GM21381 (cell line): Measurements from ENCODE around the gene ZNF532.
"Not testable (repeated sequence)": the region's sequence is repeated elsewhere in the genome, so short reads cannot be mapped to it uniquely, and the experiment has no call there.

Source experiments
- ATAC-seq: cut with Tn5 transposase; IDR thresholded peaks from one replicate; pipeline ENCODE4 v1.9.1; 2021; ENCODE audit warnings: mild to moderate bottlenecking, moderate library complexity; ENCODE audit not compliant: unreplicated experiment

ZNF532 gene, protein sequence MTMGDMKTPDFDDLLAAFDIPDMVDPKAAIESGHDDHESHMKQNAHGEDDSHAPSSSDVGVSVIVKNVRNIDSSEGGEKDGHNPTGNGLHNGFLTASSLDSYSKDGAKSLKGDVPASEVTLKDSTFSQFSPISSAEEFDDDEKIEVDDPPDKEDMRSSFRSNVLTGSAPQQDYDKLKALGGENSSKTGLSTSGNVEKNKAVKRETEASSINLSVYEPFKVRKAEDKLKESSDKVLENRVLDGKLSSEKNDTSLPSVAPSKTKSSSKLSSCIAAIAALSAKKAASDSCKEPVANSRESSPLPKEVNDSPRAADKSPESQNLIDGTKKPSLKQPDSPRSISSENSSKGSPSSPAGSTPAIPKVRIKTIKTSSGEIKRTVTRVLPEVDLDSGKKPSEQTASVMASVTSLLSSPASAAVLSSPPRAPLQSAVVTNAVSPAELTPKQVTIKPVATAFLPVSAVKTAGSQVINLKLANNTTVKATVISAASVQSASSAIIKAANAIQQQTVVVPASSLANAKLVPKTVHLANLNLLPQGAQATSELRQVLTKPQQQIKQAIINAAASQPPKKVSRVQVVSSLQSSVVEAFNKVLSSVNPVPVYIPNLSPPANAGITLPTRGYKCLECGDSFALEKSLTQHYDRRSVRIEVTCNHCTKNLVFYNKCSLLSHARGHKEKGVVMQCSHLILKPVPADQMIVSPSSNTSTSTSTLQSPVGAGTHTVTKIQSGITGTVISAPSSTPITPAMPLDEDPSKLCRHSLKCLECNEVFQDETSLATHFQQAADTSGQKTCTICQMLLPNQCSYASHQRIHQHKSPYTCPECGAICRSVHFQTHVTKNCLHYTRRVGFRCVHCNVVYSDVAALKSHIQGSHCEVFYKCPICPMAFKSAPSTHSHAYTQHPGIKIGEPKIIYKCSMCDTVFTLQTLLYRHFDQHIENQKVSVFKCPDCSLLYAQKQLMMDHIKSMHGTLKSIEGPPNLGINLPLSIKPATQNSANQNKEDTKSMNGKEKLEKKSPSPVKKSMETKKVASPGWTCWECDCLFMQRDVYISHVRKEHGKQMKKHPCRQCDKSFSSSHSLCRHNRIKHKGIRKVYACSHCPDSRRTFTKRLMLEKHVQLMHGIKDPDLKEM (N-terminal part only)

DNA sequence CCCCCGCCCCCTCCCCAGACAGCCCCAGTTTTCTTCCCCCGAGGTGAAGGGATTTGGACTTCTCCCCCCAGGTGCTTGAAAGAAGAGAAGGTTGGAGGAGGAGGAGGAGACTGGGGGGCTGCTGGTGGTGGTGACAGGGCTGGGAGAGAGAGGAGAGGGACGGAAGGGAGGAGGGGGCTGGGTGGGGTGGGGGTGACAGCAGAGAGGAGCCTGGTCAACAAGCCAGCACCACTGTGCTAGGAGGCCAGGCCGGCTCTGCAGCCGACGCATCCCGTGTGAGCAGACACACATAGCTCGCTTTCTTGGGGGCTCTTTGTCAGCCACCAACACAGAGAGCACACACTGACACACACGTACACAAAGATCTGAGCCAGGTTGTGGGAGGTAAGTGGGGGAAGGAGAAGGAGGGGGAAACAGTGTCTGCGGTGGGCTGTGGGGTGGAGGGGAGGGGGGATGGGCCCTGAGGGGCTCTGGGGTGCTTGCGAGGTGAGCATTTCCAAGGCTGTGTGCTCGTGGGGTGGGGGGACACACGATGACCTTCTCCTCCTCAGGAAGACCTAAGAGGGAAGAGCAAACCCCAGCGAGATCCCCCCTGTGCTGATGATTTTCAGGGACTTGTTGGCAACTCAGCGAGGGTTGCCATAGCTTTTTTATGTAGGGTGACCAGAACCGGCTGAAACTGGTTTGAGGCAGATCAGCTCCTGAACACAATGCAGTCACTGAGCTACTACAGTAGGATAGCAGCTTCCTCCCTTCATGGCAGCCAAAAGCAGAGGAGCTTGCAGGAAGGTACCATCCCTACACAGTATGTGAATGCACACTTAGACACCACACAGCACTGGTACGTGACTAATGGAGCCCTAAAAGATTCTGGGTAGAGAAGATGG is at the start of gene ZNF532:
TSS of gene ZNF532 (plus strand) at position 732 of the 887 bp plus-strand sequence. CDS start 53,411 bp downstream, outside the sequence.
- ATAC-seq = no peak

DNA sequence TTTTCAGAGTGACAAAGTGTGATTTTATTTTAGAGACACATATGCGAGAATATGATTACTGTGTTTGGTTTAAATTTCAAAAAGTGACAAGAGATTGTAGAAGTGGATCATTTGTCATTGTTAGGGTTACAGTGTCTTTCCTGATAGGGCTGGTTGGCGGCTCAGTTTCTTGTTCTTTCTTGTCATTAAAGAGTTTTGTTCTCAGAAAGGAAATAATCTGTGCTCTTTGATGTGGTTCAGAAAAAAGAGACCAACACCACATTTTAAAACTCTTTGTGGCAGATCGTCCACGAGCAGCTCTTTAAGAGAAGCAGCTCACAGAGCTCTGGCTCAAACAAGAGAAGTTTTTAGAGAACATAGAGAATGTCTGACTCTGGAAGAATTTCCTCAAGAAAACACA is 45.6 kb upstream of the ZNF532 start:
- ATAC-seq = no peak

DNA sequence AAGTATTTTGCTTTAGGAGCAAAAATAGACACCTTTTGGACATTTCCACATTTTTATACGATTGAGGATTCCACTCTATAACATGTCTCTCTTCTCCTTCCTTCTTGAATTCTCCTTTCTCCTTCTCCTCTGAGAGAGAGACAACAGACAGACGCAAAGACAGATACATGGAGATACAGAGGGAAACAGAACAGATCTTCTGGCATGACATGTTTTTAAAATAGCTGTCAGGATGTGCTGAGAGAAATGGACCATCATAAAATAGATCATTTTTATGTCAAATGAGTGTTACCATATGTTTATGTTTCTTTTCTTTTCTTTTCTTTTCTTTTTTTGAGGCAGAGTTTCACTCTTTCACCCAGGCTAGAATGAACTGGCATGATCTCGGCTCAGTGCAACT is 44.4 kb upstream of the ZNF532 start:
- no peak for ATAC-seq

DNA sequence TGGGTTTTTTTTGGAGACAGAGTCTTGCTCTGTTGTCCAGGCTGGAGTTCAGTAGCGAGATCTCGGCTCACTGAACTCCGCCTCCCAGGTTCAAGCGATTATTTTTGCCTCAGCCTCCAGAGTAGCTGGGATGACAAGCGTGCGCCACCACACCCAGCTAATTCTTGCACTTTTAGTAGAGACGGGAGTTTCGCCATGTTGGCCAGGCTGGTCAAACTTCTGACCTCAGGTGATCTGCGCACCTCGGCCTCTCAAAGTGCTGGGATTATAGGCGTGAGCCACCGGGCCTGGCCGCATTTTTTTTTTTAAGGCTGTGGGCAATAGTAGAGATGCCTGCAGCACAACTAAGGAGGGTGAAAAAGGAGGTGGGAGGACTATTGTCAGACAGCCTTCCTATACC is 41.7 kb upstream of the ZNF532 start:
- no peak for ATAC-seq

DNA sequence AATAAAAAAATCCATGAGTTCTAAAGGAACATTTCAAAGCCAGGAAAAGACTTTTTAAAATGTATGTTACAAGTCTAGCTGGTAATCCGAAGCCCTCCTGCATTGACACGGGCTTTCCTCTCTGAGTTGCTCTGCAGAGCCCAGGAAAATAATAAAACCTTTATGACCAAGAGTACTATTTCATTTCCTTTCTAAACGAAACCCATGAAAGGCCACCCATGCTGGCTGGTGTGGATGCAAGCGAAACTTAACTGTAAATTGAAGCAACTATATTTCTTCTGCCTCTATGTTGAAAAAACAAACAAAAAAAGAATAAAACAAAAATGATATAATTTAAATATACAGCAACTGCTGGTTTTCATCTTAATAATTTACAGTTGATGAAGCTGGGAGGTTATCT is 41.3 kb upstream of the ZNF532 start:
- no peak for ATAC-seq

DNA sequence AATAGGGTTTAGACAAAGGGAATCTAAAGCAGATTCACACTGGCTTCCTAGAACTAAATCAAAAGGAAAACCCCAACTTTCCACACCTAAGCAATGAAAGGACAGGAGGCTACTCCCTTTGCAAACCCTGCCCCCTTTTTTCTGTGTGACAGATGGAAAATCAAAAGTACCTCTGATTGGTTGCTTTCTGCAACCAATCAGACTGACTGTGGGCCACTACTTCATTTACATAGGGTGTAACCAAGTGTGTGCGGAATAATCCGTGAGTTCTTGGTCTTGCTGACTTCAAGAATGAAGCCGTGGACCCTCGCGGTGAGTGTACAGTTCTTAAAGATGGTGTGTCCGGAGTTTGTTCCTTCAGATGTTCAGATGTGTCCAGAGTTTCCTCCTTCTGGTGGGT is 37.8 kb upstream of the ZNF532 start:
- ATAC-seq = not testable (repeated sequence)

DNA sequence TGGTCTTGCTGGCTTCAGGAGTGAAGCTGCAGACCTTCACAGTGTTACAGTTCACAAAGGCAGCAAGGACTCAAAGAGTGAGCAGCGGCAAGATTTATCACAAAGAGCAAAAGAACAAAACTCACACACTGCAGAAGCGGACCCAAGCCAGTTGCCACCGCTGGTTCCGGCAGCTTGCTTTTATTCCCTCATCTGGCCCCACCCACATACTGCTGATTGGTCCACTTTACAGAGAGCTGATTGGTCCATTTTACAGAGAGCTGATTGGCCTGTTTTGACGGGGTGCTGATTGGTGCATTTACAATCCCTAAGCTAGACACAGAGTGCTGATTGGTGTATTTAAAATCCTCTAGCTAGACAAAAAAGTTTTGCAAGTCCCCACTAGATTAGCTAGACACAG is 37.2 kb upstream of the ZNF532 start:
- no peak for ATAC-seq

DNA sequence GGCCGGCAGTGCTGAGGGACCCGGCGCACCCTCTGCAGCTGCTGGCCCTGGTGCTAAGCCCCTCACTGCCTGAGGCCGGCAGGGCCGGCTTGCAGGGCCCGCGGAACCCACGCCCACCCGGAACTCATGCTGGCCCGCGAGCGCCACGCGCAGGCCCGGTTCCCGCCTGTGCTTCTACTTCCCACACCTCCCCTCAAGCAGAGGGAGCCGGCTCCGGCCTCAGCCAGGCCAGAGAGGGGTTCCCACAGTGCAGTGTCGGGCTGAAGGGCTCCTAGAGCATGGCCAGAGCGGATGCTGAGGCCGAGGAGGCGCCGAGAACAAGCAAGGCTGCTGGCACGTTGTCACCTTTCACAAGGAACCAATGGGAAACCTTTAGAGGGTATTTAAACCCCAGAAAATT is 36.8 kb upstream of the ZNF532 start:
- no peak for ATAC-seq

DNA sequence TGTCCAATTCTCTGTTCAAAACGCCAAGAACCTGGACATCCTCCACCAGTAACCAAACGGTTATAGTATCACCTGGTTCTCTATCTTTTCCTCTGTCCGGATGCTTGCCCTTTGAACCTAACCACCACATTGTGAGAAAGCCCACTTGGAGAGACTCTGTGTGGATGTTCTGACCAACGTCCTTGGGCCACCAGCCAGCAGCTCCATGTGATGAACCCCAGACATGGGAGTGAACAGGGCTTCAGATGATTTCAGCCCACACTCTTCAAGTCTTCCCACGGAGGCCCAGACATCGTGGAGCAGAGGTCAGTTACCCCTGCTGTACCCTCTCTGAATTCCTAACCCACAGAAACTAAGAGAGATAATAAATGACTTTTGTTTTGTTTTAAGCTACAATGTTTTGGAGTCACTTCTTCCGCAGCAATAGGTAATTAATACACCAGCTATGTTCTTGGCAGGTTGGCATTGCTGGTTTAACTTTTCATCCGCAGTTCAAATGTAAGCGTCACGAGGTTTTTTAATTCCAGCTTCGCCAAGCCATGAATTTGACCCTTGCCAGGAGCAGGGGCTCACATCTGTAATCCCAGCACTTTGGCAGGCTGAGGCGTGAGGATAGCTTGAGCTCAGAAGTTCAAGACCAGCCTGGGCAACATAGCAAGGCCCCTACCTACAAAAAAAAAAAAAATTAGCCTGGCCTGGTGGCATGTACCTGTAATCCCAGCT is 36.1 kb upstream of the ZNF532 start:
- no peak for ATAC-seq

DNA sequence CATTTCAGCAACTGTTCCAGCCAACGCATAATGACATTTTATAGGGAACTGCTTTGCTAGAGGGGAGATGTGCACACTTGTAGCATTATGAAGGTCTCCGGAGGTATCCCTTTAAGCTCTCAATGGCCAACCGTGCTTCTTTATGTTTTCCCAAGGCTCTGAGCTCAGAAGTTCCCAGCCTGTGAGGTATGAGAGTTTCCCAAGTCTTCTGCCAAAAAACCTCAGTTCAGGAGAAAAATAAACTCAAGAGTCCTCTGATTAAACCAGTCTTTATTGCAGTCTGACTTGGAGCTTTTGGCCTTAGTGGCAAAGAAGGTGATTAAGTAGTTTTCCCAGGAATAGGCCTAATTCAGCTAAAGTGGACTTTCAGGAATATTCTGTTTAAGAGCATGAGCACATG is 35.4 kb upstream of the ZNF532 start:
- no peak for ATAC-seq

DNA sequence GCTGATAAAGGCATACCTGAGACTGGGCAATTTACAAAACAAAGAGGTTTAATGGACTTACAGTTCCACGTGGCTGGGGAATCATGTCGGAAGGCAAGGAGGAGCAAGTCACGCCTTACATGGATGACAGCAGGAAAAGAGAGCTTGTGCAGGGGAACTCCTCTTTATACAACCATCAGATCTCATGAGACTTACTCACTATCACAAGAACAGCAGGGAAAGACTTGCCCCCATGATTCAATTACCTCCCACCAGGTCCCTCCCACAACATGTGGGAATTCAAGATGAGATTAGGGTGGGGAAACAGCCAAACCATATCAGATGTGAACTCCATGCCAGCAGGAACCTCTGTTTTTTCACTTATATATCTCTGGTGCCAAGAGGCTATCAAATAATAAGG is 34.8 kb upstream of the ZNF532 start:
- ATAC-seq = not testable (repeated sequence)

DNA sequence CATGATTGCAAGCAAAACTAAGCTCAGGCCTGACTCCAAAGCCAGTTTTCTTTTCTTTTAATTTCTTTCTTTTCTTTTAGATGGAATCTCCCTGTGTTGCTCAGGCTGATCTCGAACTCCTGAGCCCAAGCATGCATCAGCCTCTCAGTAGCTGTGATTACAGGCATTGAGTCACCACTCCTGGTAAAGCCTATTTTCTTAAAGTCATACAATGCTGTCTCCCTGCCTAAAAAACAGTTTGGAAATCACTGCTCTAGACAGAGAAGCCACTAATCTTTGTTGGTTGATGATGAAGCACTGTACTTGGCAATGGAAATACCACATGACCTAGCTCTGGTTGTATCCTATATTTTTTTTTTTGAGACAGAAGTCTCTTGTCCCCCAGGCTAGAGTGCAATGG is 33.1 kb upstream of the ZNF532 start:
- ATAC-seq = no peak

DNA sequence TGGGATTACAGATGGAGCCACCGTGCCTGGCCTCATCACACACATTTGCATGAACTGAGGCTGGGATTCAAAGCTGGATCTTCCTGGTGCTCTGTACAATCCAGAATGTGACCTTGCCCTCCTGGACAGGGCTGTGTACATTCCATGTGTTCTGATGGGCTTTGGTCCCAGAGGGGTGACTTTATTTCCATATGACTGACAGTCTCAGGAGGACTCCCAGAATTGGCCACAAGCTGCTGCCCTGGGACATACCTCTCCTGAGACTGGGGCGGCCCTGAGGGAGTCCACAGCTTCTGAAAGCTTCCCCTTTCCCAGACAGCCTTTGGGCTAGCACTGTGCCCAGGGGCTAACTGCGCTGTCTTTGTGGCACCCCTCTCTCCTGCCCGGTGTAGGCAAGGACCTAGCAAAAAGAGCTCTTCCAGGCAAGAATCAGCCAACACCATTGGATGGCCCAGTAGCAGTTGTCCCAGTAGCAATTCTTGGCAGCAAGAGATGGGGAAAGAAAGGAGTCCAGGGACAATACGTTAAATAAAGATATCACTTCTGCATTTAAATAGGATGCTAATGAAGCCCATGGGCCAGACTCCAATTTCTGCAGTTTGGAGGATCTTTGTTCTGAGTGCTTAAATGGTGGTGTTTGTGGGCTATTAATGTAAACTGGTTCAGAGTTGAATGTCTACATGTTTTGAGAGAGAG is 26.4 kb upstream of the ZNF532 start:
- no peak for ATAC-seq

DNA sequence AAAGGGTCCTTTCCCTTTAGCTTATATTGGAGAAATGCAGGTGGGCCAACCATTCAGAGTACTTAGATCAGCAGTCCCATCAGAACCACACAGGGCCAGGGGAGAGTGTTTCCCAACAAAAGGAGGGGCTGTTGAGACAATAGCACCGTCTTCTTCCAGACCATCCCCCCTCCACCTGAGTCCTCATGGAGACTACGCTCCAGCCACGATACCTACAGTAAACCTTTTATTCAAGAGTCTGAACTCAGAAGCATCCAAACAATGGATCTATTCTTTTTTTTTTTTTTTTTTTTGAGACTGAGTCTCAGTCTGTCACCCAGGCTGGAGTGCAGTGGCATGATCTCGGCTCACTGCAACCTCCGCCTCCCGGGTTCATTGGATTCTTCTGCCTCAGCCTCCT is 25.7 kb upstream of the ZNF532 start:
- ATAC-seq = no peak

DNA sequence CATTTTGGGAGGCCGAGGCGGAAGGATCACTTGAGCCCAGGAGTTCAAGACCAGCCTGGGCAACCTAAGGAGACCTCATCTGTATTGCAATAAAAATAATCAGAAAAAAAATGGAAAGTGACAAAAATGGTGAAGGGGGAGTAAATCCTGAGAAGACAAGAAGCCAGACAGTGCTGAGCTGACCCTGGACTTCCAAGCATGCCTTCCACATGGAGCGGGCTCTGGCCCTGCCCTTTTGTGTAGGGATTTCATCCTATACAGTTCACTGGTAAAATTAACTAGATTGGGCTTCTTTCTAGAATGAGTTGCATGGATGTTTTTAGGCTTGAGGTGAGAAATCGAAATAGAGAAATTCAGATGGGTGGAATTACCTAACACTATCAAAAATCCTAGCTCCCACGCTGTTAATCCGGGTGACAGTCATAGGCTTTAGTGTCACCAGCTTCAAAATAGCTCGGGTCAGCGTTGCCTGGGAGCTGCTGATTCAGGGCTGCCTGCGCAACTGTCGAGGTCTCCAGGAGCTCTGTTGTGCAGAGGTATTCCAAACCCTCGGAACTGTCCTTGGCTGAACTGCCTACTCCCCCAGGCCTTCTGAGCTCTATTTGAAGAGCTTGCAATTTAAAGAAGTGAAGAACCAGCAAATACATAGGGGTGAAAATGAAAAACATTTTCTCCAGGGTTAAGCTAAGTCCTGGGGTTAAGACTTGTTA is 21.5 kb upstream of the ZNF532 start:
- no peak for ATAC-seq

DNA sequence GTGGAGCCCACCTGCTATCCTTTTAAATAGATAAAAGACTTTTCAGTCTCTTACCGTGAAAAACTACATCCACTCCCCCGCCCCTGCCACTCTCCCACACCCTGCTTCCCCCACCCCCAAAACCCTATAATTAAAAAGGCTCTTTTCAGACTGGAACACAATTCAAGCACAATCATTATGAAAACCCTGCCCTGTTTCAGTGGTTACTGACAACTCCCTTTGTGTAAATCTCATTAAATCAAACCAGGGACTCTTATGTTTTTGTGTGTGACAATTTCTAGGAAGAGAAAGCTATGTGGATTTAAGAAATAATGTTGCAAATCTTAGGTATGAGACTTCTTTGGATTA is 21.0 kb upstream of the ZNF532 start:
- no peak for ATAC-seq

DNA sequence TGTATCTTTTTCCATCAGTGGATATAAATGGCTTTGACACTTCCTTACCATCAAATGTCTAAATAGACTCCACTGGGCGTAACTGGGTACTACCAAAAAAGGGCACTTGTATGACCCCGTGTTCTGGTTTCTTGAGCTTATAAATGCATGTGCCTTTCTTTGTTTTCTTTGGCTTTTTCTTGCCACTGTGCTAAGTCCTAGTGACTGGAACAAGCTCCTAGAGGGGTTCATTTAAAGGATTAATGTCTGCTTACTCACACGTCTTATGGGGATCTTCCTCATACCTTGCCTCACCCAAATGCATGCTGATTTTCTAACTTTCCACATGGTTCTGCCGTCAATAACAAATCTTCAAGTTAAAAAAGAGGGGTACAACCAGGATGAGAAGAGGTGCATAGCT is 19.8 kb upstream of the ZNF532 start:
- ATAC-seq = no peak

DNA sequence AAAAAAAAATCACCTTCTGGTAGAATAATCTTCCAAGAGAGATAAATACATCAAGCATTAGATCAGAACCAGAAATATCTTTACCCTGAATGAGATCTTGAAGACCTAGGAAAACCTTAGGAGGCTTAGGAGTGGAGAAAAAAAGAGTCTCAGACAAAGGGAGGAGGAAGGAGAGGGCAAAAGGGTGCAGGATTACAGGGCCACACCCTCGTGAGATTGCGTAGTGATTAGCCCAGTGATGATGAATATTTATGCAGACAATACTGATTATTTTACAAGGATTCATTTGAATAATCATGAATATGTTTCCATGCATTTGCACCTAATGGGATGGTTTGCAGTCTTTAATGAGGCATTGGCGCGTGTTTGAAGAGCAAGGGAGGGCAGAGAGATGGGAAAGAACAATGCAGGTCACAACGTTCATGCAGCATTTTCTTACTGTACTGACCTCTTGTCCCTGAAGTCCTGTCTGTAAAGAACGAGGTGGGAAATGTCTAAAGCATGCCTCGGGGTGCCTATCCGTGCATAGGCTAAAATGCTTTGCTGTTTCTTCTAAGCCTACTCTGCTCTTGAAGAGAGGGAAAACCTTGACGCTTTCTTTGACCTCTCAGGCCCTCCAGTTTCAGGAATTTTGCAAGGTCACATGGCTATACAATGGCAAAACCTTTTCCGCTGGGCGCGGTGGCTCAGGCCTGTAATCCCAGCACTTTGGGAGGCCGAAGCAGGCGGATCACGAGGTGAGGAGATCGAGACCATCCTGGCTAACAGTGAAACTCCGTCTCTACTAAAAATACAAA is 18.6 kb upstream of the ZNF532 start:
- no peak for ATAC-seq
